ENCODE results near the gene IGIP.
"Not testable (repeated sequence)": the region's sequence is repeated elsewhere in the genome, so short reads cannot be mapped to it uniquely, and the experiment has no call there.

IGIP gene

GRCh38 chr5:140153905-140154304 is 28.2 kb downstream of the IGIP start:
- H3K27me3 ChIP-seq: peaks cover 30% of the 10 kb centered on the region
- H3K4me1 ChIP-seq (ENCODE audit: control insufficient read depth in 1 of 2, insufficient read depth in 1 of 2, low read depth in 1 of 2, low read length in 1 of 2): peaks cover 7 to 21% of the 10 kb centered on the region in 2 experiments
- no peak for TF ChIP-seq CTCF (IDR thresholded peaks at IDR 0.05)
- no peak overlapping the region for H3K4me3 ChIP-seq (ENCODE audit: low read depth in 1 of 2, low read length in 1 of 2)
- no peaks in the 10 kb centered on the region for H3K36me3 ChIP-seq
- H3K27ac ChIP-seq: no peak overlapping the region
- H3K9me3 ChIP-seq: no peaks in the 10 kb centered on the region

DNA sequence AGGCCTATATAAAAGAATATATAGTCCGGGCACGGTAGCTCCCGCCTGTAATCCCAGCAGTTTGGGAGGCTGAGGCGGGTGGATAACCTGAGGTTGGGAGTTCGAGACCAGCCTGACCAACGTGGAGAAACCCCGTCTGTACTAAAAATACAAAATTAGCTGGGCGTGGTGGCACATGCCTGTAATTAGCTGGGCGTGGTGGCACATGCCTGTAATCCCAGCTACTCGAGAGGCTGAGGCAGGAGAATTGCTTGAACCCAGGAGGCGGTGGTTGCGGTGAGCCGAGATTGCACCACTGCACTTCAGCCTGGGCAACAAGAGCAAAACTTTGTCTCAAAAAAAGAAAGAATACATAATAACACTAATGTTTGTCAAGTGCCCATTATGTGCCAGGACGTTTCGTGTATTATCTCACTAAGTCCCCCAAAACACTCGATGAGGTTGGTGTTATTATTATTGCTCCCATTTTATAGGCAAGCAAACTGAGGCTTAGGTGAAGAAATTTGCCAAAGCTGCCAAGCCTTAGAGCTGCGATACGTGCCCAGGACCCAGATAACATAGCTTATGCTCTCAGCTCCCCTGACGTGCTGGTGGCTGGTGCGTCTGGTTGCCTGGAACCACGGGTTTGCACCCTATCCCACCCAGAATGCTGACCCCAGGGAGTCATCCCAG is 29.1 kb downstream of the IGIP start:
- not testable (repeated sequence) for H3K27ac ChIP-seq; H3K4me3 ChIP-seq (ENCODE audit: low read depth in 1 of 2, low read length in 1 of 2); H3K36me3 ChIP-seq; H3K9me3 ChIP-seq
- Histone ChIP-seq H3K4me1 (ENCODE audit: control insufficient read depth in 1 of 2, insufficient read depth in 1 of 2, low read depth in 1 of 2, low read length in 1 of 2) (peaks cover 7 to 21% of the 10 kb centered on the region in 2 experiments), H3K27me3 (peaks cover 38% of the 10 kb centered on the region)

GRCh38 chr5:140157032-140157781 is 31.5 kb downstream of the IGIP start:
- Histone ChIP-seq H3K27ac (no peak overlapping the region), H3K4me3 (ENCODE audit: low read depth in 1 of 2, low read length in 1 of 2) (peak overlapping the region; percentile 20 to 23), H3K4me1 (ENCODE audit: control insufficient read depth in 1 of 2, insufficient read depth in 1 of 2, low read depth in 1 of 2, low read length in 1 of 2) (peaks cover 11 to 21% of the 10 kb centered on the region in 2 experiments), H3K9me3 (no peaks in the 10 kb centered on the region), H3K27me3 (peaks cover 52% of the 10 kb centered on the region), H3K36me3 (no peaks in the 10 kb centered on the region)
- TF ChIP-seq CTCF (IDR thresholded peaks at IDR 0.05): peak; percentile 95

DNA sequence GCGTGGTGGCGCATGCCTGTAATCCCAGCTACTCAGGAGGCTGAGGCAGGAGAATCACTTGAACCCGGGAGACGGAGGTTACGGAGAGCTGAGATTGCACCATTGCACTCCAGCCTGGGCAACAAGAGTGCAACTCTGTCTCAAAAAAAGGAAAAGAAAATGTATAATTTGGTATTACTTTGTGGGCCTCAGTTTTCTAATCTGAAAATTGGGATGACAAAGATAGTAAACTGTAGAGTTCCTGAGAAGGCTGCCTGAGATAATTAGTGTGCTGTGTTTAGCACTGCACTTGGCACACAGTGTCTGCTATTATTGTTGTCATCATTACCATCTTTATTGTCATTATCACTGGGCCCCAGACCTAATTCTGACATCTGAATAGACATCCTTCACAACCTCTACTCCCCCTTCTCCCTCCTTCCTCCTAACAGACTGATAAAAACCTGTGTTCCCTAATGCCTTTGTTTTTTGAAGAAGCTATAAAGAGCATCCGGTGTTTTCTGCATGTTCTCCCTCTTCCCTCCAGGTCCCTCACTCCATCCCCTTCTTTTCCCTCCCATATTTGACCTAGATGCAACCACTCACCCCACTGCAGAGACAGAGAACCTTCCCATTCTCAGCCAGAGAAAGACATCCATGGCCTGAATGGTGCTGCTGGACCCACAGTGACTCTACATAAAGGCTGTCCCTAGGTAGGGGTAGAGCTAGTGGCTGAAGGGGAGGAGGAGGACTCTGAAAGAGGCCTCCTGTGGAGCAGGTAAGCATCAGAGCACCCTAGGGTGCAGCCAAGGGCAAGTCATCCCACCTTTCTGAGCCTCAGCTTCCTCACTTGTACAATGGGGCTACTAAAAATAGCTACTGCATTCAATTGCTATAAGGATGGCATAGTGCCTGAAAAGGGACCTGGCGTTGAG is 33.5 kb downstream of the IGIP start:
- Histone ChIP-seq H3K36me3 (no peaks in the 10 kb centered on the region), H3K4me1 (ENCODE audit: control insufficient read depth in 1 of 2, insufficient read depth in 1 of 2, low read depth in 1 of 2, low read length in 1 of 2) (peaks cover 8 to 9% of the 10 kb centered on the region in 2 experiments), H3K4me3 (ENCODE audit: low read depth in 1 of 2, low read length in 1 of 2) (no peak overlapping the region), H3K27ac (no peak overlapping the region), H3K27me3 (peaks cover 38% of the 10 kb centered on the region), H3K9me3 (no peaks in the 10 kb centered on the region)
- no peak for TF ChIP-seq CTCF (IDR thresholded peaks at IDR 0.05)

DNA sequence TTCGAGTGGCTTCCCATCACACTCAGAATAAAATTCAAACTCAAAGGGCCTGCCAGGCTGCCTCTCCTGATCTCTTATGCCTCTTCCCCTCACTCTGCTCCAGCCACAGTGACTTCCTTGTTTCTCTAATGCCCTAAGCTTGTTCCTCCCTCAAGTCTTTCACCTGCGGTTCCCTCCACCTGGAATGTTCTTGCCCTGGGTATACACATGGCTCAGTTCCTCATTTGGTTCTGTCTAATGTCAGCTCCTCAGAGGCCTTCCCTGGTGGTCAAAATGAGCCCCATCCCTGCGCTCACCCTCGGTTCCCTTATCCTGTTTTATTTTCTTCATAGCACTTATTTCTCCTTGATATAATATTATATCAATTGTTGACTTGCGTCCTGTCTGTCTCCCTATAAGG is 36.5 kb downstream of the IGIP start:
- Histone ChIP-seq H3K36me3 (no peaks in the 10 kb centered on the region), H3K27ac (no peak overlapping the region), H3K4me3 (ENCODE audit: low read depth in 1 of 2, low read length in 1 of 2) (no peak overlapping the region), H3K27me3 (peaks cover 28% of the 10 kb centered on the region), H3K9me3 (no peaks in the 10 kb centered on the region), H3K4me1 (ENCODE audit: control insufficient read depth in 1 of 2, insufficient read depth in 1 of 2, low read depth in 1 of 2, low read length in 1 of 2) (peaks cover 3 to 5% of the 10 kb centered on the region in 2 experiments)
- no peak for TF ChIP-seq CTCF (IDR thresholded peaks at IDR 0.05)
